ENCODE results near the gene OR5H14.
A peak's percentile ranks its signal among the peaks of the same experiment; 100 is the strongest.
"Not testable (repeated sequence)": the region's sequence is repeated elsewhere in the genome, so short reads cannot be mapped to it uniquely, and the experiment has no call there.

Gene OR5H14

DNA sequence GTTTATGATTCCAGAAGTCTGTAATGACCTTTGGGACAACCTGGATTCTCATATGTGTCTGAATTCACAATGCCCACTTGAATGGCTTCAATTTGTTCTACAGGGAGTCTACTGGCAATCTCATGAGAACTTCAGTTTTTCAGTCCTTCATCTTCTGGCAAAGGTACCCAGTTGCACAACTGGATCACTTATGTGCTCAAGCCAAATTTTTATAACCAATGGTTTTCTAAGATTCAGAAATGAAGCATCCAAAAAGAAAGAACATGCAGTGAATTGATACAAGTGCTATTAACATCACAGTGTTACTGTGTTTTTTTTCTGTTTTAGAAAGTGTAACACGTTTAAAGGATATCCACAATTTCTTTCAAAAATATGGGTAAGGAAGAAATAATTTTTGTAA is at the start of gene OR5H14:
OR5H14 (plus strand) TSS at position 301 of the 400 bp plus-strand sequence. CDS start 1,907 bp downstream, outside the sequence.
- DNase-seq = no peak

DNA sequence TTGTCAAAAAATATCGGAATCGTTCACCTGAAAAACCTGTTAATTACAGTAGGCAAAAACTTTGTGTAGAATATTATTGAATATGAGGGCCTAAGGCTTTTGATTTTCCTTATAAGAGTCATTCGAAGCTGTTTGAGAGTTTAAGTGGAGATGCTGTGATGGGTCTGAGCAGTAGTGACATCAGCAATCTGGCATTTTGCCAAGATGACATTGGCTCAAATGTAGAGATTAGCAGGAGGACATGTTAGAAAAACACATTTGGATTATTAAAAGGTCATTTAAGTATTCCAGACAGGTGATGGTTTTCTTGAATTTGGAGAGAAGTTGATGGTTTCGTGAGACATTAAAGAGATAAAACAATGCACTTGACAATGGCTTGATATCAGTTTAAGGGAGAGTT is 47.4 kb upstream of the OR5H14 start:
- no peak for DNase-seq

DNA sequence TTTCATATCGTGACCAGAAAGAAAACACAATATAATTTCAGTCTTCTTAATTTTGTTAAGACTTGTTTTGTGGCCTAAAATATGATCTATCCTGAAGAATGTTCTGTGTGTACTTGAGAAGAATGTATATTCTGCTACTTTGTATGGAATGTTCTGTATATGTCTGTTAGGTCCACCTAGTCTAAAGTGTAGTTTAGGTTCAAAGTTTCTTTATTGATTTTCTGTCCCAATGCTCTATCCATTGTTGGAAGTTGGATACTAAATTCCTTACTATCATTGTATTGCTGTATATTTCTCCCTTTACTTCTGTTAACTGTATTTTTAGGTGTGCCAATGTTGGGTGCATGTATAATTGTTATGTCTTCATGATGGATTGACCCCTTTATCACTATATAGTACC is 39.1 kb upstream of the OR5H14 start:
- DNase-seq = no peak

DNA sequence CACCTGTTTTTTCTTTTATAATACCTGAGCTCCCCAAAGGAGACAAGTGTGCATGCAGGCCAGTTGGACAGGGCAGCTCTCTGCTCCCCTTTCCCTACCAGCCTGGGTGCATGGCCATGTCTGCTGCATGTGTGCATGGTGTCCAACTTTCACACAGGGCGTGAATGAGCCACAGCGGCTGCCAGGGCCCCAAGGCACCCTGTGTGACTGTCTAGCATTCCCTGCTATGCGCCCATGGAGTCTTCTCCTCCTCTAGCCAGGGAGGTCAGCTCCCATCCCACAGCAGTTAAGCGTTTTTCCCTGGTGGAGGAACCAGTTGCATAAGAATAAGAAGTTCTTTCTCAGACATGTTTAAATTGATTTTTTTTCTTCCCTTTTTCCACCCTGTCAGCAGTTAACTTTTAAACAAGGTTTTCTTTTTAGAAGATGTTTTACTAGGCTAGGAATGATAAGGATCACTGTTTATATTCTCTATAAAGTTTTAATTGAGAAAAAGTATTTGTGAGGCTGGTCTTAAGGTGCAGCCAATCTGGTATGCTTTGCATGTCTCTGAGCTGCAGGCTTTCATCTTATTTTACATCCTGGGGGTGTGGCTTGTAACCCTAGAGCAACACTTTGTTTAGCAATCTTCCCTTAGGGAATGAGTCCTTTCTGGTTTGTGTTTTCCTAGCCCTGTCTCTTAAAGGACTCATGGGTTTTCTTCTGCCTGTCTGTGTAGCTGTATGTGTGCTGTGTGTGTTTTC is 37.3 kb upstream of the OR5H14 start:
- no peak for DNase-seq

DNA sequence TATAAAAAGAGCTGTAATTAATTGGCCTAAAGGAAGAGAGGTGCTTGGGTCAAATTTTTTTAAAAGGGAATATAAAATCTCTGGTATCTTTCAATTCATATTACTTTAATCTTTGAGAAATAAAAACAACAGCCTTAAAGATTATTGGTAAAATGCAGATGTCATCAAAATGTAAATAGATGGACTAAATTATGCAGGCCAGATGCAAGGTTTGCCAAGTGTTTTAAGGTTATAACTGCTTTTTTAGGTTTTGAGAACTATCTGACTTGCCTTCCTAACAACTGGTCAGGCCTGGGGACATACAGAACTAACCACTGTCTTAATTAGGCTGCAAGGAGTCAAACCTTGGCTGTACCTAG is 36.8 kb upstream of the OR5H14 start:
- DNase-seq = no peak

DNA sequence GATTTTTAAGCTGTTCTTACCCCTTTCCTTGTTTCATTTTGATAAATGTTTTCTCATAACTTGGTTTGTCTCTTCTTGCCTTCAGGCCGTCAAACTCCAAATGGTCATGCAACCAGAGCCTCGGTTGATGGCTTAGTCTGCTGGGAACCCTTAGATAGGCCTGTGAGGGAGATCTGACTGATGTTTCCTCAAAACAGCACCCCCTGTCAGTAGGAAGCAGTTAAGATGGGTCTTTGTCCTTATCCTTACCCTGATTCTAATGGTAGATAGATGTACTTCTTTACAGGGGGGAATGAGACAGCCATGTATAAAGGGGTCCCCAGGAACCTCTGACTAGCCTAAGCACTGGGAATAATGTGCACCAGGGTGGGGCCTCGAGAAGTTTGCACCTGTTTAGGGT is 33.0 kb upstream of the OR5H14 start:
- no peak for DNase-seq

DNA sequence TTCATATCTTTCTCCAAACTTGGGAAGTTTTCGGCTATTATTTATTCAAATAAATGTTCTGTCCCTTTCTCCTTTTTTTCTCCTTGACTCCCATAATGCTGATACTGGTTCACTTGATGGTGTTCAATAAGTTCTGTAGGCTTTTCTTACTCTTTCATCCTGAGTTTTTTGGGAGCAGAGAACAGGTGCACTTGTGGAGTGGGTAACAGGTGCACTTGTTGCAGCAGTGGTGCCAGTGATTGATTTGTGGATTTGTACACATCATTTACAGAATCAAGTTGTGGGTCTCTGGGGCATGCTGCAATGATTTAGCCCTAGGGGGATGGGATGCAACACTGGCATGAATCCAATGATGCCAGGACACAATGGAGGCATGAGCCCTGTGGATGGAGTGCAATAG is 31.6 kb upstream of the OR5H14 start:
- DNase-seq = no peak

DNA sequence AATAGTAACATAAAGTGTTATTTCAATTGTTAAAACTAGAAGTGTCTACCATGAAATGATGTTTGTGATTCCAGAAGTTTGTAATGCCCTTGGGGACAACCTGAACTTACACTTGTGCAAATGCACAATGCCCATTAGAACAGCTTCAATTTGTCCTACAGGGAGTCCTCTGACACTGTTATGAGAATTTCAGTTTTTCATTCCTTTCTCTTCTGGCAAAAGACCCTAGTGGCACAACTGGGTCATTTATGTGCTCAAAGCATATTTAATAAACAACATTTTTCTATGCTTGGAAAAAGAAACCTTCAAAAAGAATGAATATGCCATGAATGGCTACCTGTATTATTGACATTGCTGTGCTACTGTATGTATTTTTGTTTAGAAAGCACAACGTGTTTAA is 16.9 kb upstream of the OR5H14 start, which contains the start of gene OR5H1:
OR5H1 (plus strand) TSS at position 301 of the 400 bp plus-strand sequence. CDS start 1,977 bp downstream, outside the sequence.
- DNase-seq = no peak

DNA sequence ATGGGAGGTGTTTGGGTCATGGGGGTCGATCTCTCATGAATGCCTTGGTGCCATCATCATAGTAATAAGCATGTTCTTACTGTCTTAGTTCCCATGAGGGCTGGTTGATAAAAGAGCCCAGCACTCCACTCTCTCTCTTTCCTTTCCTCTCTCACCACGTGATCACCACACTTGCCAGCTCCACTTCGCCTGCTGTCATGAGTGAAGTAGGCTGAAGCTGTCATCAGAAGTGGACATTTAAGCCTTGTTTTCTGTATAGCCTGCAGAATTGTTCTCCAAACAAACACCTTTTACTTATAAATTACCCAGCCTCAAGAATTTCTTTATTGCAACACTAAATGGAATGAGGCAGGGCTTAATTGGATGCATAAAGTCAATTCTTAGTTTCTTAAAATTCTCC is 10.6 kb upstream of the OR5H14 start:
- DNase-seq = no peak

DNA sequence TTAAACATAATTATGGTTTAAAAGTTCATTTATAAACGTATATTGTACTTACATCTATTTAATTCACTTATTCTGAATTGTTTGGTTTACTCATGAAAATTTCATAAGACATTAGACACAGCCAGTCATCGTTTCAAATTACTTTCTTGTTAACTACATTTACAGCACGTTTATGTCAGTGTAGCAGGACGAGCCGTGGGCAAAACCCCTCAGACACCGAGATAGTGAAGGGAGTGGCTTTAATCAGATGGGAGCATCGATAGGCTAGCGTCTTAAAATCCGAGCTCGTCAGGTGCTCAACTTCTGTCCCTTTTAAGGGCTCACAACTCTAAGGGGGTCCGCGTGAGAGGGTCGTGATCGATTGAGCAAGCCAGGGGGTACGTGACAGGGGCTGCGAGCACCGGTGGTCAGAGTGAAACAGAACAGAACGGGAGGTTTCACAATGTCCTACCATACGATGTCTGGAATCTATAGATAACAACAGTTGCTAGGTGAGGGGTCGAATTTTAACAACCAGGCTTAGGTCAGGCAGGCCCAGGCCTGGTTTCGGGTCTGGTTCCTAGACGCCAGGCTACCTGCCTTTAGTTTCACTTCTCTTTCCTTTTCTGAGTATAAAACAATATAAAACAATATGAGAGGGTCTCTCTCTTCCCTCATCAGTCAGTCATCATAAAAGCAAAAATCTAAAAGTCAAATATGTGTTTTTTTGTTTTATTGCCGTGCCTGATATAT is 9.3 kb upstream of the OR5H14 start:
- not testable (repeated sequence) for DNase-seq

DNA sequence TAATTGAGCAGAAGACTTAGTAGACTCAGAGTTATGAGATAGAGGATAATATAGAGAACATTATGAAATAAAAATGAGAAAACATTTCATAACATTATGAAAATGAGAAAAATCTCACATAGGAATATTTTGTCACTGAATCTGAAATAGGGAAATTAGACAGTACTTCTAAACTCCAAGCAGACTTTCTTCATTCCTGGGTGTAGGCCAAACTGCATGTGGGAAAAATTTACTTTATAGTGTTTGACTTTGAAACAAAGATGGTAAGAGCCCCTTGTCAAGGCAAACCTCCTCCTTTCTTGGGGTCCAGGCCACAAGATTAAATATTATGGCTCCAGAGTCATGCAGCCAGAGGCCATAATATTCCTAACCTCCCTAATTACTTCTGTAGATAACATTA is 6.7 kb upstream of the OR5H14 start:
- no peak for DNase-seq

DNA sequence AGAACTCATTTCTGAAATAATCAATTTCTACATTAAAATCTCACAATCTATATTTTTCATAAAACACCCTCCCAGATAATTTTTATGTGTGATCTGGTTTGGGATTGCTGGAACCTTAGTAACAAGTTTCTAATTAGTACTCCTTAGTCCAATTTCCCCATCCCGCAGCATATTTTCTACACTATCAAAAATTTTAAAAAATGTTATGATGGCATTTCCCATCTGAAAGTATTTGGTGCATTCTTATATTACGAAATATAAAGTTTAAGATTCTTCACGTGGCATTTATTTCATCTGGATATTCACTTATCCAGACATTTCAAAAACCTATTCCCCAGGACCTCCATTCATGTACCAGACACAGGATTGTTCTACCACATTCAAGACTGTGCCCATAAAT is 1.5 kb downstream of the OR5H14 start:
- DNase-seq = no peak

DNA sequence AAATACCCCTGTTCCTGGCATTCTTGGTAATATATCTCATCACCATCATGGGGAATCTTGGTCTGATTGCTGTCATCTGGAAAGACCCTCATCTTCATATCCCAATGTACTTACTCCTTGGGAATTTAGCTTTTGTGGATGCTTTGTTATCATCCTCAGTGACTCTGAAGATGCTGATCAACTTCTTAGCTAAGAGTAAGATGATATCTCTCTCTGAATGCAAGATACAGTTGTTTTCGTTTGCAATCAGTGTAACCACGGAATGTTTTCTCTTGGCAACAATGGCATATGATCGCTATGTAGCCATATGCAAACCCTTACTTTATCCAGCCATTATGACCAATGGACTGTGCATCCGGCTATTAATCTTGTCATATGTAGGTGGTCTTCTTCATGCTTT is 2.2 kb downstream of the OR5H14 start:
- not testable (repeated sequence) for DNase-seq

DNA sequence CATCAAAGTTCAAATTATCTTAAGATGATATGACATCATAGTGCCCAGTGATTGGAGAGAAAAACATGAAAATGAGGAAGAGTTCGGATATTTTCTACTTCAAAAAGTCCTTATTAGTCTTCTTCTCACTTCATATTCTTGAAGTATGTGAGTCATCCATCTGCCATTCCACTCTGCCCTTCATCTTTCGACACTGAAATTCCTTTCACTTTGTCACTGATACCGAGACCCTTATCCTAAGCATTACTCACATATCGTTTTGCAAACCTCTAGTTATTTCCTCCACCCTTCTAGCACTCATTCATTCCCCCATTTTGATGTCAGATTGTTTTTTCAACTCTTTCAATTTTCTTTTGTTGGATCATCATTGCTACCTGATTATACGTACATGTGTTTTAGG is 4.0 kb downstream of the OR5H14 start:
- DNase-seq = no peak

DNA sequence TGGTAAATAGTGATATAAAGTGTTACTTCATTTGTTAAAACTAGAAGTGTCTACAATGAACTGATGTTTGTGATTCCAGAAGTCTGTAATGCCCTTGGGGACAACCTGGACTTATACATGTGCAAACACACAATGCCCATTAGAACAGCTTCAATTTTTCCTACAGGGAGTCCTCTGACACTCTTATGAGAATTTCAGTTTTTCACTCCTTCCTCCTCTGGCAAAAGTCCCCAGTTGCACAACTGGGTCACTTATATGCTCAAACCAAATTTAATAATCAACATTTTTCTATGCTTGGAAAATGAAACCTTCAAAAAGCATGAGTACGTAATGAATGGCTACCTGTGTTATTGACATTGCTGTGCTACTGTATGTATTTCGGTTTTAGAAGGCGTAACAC is 19.1 kb downstream of the OR5H14 start, which contains the start of gene OR5H15:
OR5H15 (plus strand) TSS at position 301 of the 400 bp plus-strand sequence. CDS start 2,004 bp downstream, outside the sequence.
- DNase-seq = no peak

DNA sequence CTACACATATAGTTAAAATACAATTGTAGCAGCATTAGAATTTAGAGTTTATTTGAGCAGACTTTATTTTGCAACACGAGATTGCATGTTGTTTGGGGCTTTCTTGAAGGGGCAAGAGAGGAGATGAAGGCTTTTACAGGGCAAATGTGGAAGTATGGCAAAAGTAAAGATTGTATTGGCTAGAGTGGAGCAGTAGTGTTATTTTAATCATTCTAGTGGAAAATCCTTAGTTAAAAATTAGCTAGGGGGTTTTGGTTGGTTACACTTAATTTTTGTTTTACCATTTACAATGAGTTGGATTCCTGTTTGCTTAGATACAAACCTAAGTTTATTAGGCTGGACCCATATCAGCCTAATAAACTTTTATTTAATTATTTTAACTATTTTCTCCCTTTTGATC is 23.8 kb downstream of the OR5H14 start:
- no peak for DNase-seq

DNA sequence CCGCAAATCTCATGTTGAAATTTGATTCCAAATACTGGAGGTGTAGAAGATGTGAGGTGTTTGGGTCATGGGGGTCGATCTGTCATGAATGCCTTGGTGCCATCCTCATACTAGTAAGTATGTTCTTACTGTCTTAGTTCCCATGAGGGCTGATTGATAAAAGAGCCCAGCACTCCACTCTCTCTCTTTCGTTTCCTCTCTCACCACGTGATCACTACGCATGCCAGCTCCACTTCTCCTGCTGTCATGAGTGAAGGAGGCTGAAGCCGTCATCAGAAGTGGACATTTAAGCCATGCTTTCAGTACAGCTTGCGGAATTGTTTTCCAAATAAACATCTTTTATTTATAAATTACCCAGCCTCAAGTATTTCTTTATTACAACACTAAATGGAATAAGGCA is 25.3 kb downstream of the OR5H14 start:
- no peak for DNase-seq

DNA sequence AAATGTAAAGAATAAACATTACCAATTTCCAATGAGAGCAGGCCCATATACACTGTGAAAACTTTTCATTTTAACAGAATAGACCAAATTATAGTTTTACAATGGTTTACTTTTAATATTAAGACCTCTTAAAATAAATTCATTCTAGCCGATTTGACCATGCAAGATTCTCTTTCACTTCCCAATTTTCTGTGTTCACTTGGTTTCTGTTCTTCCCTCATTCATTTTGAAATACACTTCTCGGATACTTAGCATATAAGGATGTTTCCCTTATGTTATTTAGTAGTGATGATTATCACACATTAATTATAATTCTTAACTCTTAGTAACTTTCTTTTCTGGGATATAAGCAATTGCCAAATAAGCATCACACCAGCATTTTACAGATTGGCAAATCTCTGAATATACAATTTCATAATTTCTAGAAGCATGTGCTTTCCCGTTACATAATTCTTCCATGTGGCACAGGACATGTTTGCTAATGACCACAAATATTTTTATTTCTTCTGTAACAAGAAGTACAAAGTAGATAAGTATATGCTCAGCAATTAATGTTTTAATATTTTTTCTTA is 33.1 kb downstream of the OR5H14 start:
- DNase-seq = no peak

DNA sequence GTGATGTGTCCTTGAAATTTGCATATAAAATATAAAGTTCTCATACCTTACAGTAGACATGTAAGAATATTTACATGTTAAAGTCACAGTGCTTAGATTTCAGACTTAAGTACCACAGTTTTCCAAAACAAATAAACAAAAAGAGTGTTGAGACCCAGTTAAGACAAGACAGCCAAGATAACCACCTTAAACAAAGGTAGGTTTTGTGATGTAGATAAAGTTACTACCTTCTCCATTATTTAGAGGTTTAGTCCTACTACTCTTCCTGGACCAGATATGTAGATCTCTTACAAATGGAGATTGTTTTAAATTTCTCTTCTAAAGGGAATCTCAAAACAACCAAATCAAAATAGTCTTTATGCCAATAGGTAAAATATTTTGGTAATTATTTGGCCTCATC is 34.9 kb downstream of the OR5H14 start:
- no peak for DNase-seq

DNA sequence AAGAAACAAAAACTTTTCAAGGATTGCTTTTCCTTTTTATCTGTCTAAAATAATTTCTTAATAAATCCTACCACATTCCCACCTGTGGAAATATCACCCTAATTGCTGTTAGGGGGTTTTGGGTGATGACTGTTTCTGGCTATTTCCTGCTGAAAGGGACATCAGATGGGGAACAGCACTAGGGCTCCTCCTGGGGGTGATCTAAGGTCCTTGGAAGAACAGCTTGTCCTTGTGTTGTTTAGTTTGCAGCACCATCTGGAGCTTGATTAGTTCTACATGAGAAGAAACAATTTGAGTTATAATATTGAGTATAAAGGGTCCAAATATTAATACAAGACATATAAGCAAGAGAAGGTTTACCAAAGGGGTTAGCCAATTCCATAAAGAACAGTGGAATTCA is 37.9 kb downstream of the OR5H14 start:
- DNase-seq = no peak

DNA sequence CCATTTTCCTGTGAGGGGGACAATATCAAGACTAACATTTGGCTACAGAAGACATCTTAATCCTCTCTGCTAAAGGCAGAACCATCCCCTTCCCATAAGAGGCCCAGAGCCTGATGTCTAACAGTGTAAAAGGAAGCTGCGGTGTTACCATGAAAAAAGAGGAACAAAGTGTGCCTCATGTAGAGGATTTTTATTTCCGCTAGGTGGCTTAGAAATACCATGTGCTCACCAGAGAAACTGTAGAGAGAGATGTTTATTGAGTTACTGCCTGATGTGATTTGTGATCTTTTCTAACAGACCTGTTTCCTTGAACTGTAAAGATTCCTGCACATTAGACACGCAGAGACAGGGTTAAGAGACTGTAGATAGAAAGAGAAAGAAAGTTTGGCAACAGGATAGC is 41.3 kb downstream of the OR5H14 start:
- DNase-seq = peak; percentile 30

DNA sequence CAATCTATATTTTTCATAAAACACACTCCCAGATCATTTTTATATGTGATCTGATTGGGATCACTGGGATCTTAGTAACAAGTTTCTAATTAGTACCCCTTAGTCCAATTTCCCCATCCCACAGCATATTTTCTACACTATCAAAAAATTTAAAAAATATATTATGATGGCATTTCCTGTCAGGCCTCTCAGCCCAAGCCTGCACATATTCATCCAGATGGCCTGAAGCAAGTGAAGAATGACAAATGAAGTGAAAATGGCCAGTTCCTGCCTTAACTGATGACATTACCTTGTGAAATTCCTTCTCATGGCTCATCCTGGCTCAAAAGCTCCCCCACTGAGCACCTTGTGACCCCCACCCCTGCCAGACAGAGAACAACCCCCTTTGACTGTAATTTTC is 43.6 kb downstream of the OR5H14 start:
- DNase-seq = not testable (repeated sequence)

DNA sequence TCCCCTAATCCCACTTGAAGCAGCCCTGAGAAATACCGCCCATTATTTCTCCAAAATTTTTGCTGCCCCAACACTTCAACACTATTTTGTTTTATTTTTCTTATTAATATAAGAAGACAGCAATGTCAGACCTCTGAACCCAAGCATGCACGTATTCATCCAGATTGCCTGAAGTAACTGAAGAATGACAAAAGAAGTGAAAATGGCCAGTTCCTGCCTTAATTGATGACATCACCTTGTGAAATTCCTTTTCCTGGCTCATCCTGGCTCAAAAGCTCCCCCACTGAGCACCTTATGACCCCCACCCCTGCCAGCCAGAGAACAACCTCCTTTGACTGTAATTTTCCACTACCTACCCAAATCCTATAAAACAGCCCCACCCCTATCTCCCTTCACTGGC is 49.0 kb downstream of the OR5H14 start:
- DNase-seq = not testable (repeated sequence)

DNA sequence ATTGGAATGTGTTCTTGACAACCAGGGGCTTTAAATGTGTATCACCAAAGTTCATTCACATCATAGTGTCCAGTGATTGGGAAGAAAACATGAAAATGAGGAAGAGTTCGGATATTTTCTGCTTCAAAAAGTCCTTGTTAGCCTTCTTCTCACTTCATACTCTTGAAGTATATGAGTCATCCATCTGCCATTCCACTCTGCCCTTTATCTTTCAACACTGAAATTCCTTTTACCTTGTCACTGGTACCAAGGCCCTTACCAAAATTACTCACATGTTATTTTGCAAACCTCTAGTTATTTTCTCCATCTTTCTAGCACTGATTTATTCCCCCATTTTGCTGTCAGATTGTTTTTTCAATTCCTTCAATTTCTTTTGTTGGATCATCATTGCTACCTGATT is 51.7 kb downstream of the OR5H14 start:
- no peak for DNase-seq
